ENCODE results near the gene CARD10. TPM values are rescaled to one million over a fixed set of nuclear protein-coding genes. Genes with fewer than 3 reads are reported as not detected.

Gene CARD10
- total and polyA plus RNA-seq, 2 of the 13 experiments (the other 11 are each of a cell fraction or from before 2014, with no cell fraction given), result 35.2 to 55.8 TPM

- TF ChIP-seq ZBTB43 (CRISPR knock-in tag; conservative IDR thresholded peaks at IDR 0.05), result no peak
- peak; percentile 8; the same call in 1 of the 2 replicates for TF ChIP-seq MED1 (CRISPR knock-in tag; IDR thresholded peaks at IDR 0.05)
- no peak for TF ChIP-seq ZNF331 (CRISPR knock-in tag; IDR thresholded peaks at IDR 0.05)
- no peak for TF ChIP-seq MAF1 (CRISPR knock-in tag; IDR thresholded peaks at IDR 0.05; ENCODE audit: borderline replicate concordance)
- no peak for TF ChIP-seq SNAPC4 (CRISPR knock-in tag; IDR thresholded peaks at IDR 0.05)
- TF ChIP-seq ZNF101 (CRISPR knock-in tag; IDR thresholded peaks at IDR 0.05; ENCODE audit: borderline replicate concordance, low read depth), result no peak
- 0 out of 2 replicates have a peak, but pooled peaks have one; percentile 21 for TF ChIP-seq CEBPB (IDR thresholded peaks at IDR 0.05; ENCODE audit: borderline replicate concordance, low read depth, low read length)
- TF ChIP-seq ZBTB44 (CRISPR knock-in tag; IDR thresholded peaks at IDR 0.05), result no peak
- TF ChIP-seq ATM (IDR thresholded peaks at IDR 0.05; ENCODE audit: borderline replicate concordance), result no peak
- TF ChIP-seq PHF20 (CRISPR knock-in tag; IDR thresholded peaks at IDR 0.05), result no peak
- TF ChIP-seq SNAPC5 (CRISPR knock-in tag; IDR thresholded peaks at IDR 0.05; ENCODE audit: borderline replicate concordance), result no peak
- TF ChIP-seq ZNF607 (CRISPR knock-in tag; IDR thresholded peaks at IDR 0.05; ENCODE audit: borderline replicate concordance), result no peak
- no peak for TF ChIP-seq ZGPAT (CRISPR knock-in tag; IDR thresholded peaks at IDR 0.05)
- no peak for TF ChIP-seq ZNF841 (CRISPR knock-in tag; IDR thresholded peaks at IDR 0.05; ENCODE audit: borderline replicate concordance)
- 0 out of 2 replicates have a peak, but pooled peaks have one; percentile 18 for TF ChIP-seq REL (CRISPR knock-in tag; conservative IDR thresholded peaks at IDR 0.05)
Observed at GRCh38 chr22:37502342-37503182, 16.7 kb downstream of the CARD10 start (continued).

All from HepG2 (cell line).